ENCODE results near the gene MAP3K1. TPM values are rescaled to one million over a fixed set of nuclear protein-coding genes. Genes with fewer than 3 reads are reported as not detected.
"Not testable (repeated sequence)": the region's sequence is repeated elsewhere in the genome, so short reads cannot be mapped to it uniquely, and the experiment has no call there.

Gene MAP3K1
- polyA plus RNA-seq (2013), result 22.5 TPM

DNA sequence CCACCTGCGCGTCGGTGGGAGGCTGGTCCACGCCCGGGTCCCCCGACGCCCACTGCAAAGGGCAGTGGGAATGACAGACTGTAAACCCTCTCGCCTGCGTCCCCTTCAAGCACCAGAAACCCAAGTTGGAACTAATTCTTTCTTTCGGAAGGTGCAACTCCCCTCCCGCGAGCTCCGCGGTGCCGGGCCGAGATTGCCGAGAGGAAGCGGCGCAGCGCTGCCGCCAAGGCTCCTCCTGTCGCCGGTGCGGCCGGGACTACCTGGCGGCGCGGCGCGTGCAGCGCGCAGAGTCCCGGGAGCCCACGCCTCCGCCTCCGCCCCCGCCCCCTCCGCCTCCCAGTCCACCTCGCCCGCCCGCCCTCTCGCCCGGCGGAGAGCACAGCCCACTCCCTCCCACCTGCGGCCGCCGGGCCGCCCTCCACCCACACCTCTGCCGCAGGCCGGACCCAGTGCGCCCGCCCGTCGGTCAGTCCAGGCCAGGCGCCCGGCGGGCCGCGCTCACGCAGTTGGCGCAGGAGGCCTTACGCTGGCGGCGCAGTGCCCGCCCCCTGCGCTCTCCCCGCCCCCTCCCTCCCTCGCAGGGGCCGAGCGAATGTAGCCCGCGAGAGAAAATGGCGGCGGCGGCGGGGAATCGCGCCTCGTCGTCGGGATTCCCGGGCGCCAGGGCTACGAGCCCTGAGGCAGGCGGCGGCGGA is at the start of gene MAP3K1:
TSS of gene MAP3K1 (plus strand) at position 587 of the 695 bp plus-strand sequence. CDS start at position 612, 25 bp downstream.
- Histone ChIP-seq H3K27me3 (replicated peaks in 2 of 5; ENCODE audit: control insufficient read depth in 4 of 5, insufficient read depth in 5 of 5, low read length in 4 of 5) (no peaks in the 10 kb centered on the region), H3K27ac (ENCODE audit: insufficient read depth in 1 of 2, low read depth in 1 of 2, low read length in 2 of 2, poor library complexity in 1 of 2, severe bottlenecking in 2 of 2) (peak within 1 kb of the TSS; percentile 64 to 82), H3K4me3 (ENCODE audit: control insufficient read depth in 1 of 7, extremely low read depth in 1 of 7, insufficient read depth in 4 of 7, low read depth in 2 of 7, low read length in 6 of 7) (peak within 1 kb of the TSS; percentile 86 to 98 (median 93)), H3K36me3 (ENCODE audit: control insufficient read depth in 4 of 4, insufficient read depth in 4 of 4, low read length in 3 of 4) (no peaks in the 10 kb centered on the region), H3K9me3 (ENCODE audit: control extremely low read depth in 1 of 5, control insufficient read depth in 4 of 5, insufficient read depth in 2 of 5, low read depth in 1 of 5, low read length in 4 of 5) (no peaks in the 10 kb centered on the region), H3K4me1 (ENCODE audit: control extremely low read depth in 1 of 4, control insufficient read depth in 4 of 4, insufficient read depth in 4 of 4, low read length in 3 of 4) (peaks cover 17 to 53% (median 31%) of the 10 kb centered on the region in 4 experiments)
- CTCF ChIA-PET, result interaction anchor here (1.1 to 2.1 kb wide), 3 partner anchors 11 to 544 kb away, joined by 4 to 8 read pairs (median 5); no protein-coding TSS in a partner anchor
- POLR2A ChIA-PET, result interaction anchor here (0.6 kb wide), 1 partner anchor 362 kb away, joined by 3 read pairs; no protein-coding TSS in a partner anchor
- peak; percentile 75 to 91 (median 85) for DNase-seq
- WGBS (ENCODE audit: insufficient coverage), result 0% methylated on average over 42 of the region's 87 CpGs

DNA sequence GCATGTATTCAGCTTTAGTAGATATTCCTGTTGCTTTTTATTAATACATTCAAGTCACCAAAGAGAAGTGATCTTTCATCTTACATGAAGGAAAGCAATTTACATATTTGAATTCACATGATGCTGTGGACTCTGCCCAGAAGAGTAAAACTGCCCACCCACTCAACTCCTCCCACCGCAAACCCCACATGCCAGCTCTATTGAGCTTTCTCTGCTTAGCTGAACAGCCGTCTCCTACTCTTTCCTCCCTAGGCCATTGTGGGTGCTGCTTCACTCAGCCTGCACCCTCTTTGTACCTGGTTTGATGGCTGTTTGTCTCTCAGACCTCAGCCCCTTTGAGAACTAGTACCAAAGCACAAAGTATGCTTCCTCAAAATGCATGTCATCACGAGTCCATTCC is 48.4 kb upstream of the MAP3K1 start:
- ChIA-PET CTCF (no interaction called here), POLR2A (no interaction called here)
- Histone ChIP-seq H3K27ac (ENCODE audit: insufficient read depth in 1 of 2, low read depth in 1 of 2, low read length in 2 of 2, poor library complexity in 1 of 2, severe bottlenecking in 2 of 2) (no peak overlapping the region), H3K9me3 (ENCODE audit: control extremely low read depth in 1 of 5, control insufficient read depth in 4 of 5, insufficient read depth in 2 of 5, low read depth in 1 of 5, low read length in 4 of 5) (no peaks in the 10 kb centered on the region), H3K4me3 (ENCODE audit: control insufficient read depth in 1 of 7, extremely low read depth in 1 of 7, insufficient read depth in 4 of 7, low read depth in 2 of 7, low read length in 6 of 7) (no peak overlapping the region), H3K36me3 (ENCODE audit: control insufficient read depth in 4 of 4, insufficient read depth in 4 of 4, low read length in 3 of 4) (no peaks in the 10 kb centered on the region), H3K27me3 (replicated peaks in 2 of 5; ENCODE audit: control insufficient read depth in 4 of 5, insufficient read depth in 5 of 5, low read length in 4 of 5) (no peaks in the 10 kb centered on the region), H3K4me1 (ENCODE audit: control extremely low read depth in 1 of 4, control insufficient read depth in 4 of 4, insufficient read depth in 4 of 4, low read length in 3 of 4) (peaks cover 0 to 21% (median 10%) of the 10 kb centered on the region in 4 experiments)
- WGBS (ENCODE audit: insufficient coverage), result 100% methylated on average over 3 of the region's 3 CpGs
- DNase-seq, result no peak

DNA sequence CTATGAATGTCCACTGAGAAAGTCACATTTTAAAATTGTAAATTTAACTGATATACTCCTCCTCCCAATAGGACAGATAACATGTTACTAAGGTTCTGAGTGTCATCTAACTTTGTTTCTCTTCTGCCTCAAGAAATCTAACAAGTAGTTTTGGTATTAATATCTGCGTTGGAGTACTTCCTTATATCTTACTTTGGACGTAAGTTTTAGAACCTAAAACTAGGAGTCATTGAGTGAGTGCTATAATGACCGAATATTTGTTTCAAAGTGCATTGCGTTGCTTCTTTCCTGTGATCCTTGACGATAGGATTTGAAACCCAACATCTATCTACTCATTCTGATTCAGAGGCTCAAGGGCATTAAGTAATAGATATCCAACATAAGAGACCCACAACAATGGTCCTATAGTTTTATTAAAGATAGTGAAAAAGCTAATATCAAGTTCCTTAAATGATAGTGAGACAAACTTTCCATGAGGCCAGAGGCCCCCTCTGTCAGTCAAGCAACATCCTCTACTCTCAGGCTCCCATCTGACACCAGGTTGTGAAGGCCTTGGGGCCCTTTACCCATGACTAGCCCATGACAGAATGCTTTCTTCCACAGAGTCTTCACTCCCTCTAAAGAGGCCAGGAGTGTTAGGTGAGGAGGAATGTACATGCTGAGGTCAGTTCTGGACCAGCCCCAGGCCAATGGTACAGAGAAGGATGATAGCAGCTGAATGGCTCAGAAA is 45.3 kb upstream of the MAP3K1 start:
- CTCF ChIA-PET, result interaction anchor here (0.5 to 0.7 kb wide), 3 partner anchors 205 to 634 kb away, joined by 3 to 4 read pairs (median 3); no protein-coding TSS in a partner anchor
- POLR2A ChIA-PET, result no interaction called here
- no peak overlapping the region for H3K27ac ChIP-seq (ENCODE audit: insufficient read depth in 1 of 2, low read depth in 1 of 2, low read length in 2 of 2, poor library complexity in 1 of 2, severe bottlenecking in 2 of 2)
- WGBS (ENCODE audit: insufficient coverage), result 100% methylated on average over 5 of the region's 5 CpGs
- H3K9me3 ChIP-seq (ENCODE audit: control extremely low read depth in 1 of 5, control insufficient read depth in 4 of 5, insufficient read depth in 2 of 5, low read depth in 1 of 5, low read length in 4 of 5), result no peaks in the 10 kb centered on the region
- no peaks in the 10 kb centered on the region for H3K4me1 ChIP-seq (ENCODE audit: control extremely low read depth in 1 of 4, control insufficient read depth in 4 of 4, insufficient read depth in 4 of 4, low read length in 3 of 4)
- no peaks in the 10 kb centered on the region for H3K36me3 ChIP-seq (ENCODE audit: control insufficient read depth in 4 of 4, insufficient read depth in 4 of 4, low read length in 3 of 4)
- DNase-seq, result no peak
- no peaks in the 10 kb centered on the region for H3K27me3 ChIP-seq (replicated peaks in 2 of 5; ENCODE audit: control insufficient read depth in 4 of 5, insufficient read depth in 5 of 5, low read length in 4 of 5)
- H3K4me3 ChIP-seq (ENCODE audit: control insufficient read depth in 1 of 7, extremely low read depth in 1 of 7, insufficient read depth in 4 of 7, low read depth in 2 of 7, low read length in 6 of 7), result no peak overlapping the region

DNA sequence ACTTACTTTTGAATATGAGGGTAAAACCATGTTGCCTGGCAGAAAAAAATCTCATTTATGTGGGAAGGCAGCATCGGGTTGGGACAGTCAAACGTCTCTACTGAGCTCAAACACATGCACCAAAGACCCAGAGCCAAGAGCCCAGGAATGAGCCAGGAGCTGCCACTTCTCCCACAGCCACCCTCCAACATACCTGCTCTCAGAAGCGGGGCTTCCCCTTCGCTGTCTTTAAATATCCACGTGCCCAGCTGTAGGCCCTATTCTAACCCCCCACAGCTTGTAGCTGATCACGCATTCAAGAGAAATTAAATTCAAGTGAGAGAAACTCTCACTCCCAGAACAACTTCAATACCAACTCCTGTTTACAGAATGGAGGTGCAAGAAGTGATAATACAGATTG is 42.6 kb upstream of the MAP3K1 start:
- H3K9me3 ChIP-seq (ENCODE audit: control extremely low read depth in 1 of 5, control insufficient read depth in 4 of 5, insufficient read depth in 2 of 5, low read depth in 1 of 5, low read length in 4 of 5), result no peaks in the 10 kb centered on the region
- H3K27me3 ChIP-seq (replicated peaks in 2 of 5; ENCODE audit: control insufficient read depth in 4 of 5, insufficient read depth in 5 of 5, low read length in 4 of 5), result no peaks in the 10 kb centered on the region
- ChIA-PET POLR2A (no interaction called here), CTCF (no interaction called here)
- DNase-seq, result no peak
- no peak overlapping the region for H3K4me3 ChIP-seq (ENCODE audit: control insufficient read depth in 1 of 7, extremely low read depth in 1 of 7, insufficient read depth in 4 of 7, low read depth in 2 of 7, low read length in 6 of 7)
- no peak overlapping the region for H3K27ac ChIP-seq (ENCODE audit: insufficient read depth in 1 of 2, low read depth in 1 of 2, low read length in 2 of 2, poor library complexity in 1 of 2, severe bottlenecking in 2 of 2)
- 100% methylated on average over 2 of the region's 6 CpGs for WGBS (ENCODE audit: insufficient coverage)
- H3K4me1 ChIP-seq (ENCODE audit: control extremely low read depth in 1 of 4, control insufficient read depth in 4 of 4, insufficient read depth in 4 of 4, low read length in 3 of 4), result no peaks in the 10 kb centered on the region
- H3K36me3 ChIP-seq (ENCODE audit: control insufficient read depth in 4 of 4, insufficient read depth in 4 of 4, low read length in 3 of 4), result no peaks in the 10 kb centered on the region

DNA sequence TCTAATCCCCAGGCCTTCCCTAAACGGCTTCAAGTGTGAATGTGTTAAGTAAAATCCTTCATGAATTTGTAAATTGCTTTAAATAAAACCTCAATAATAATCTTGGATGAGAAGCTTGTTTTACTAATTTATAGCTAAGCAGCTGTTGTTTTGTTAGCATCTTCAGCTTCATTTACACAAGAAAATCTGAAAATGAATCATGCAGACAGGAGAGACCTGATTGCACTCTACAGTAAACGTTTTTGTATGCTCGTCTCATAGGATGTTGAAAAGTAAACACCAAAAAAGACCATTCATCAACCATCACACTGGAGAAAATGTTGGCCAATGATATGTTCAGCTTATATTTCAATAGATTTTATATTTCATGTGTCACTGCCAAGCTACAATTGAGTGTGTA is 40.4 kb upstream of the MAP3K1 start:
- no peak for DNase-seq
- Histone ChIP-seq H3K27me3 (replicated peaks in 2 of 5; ENCODE audit: control insufficient read depth in 4 of 5, insufficient read depth in 5 of 5, low read length in 4 of 5) (no peaks in the 10 kb centered on the region), H3K4me3 (ENCODE audit: control insufficient read depth in 1 of 7, extremely low read depth in 1 of 7, insufficient read depth in 4 of 7, low read depth in 2 of 7, low read length in 6 of 7) (no peak overlapping the region), H3K36me3 (ENCODE audit: control insufficient read depth in 4 of 4, insufficient read depth in 4 of 4, low read length in 3 of 4) (no peaks in the 10 kb centered on the region), H3K4me1 (ENCODE audit: control extremely low read depth in 1 of 4, control insufficient read depth in 4 of 4, insufficient read depth in 4 of 4, low read length in 3 of 4) (no peaks in the 10 kb centered on the region), H3K27ac (ENCODE audit: insufficient read depth in 1 of 2, low read depth in 1 of 2, low read length in 2 of 2, poor library complexity in 1 of 2, severe bottlenecking in 2 of 2) (no peak overlapping the region), H3K9me3 (ENCODE audit: control extremely low read depth in 1 of 5, control insufficient read depth in 4 of 5, insufficient read depth in 2 of 5, low read depth in 1 of 5, low read length in 4 of 5) (no peaks in the 10 kb centered on the region)
- WGBS (ENCODE audit: insufficient coverage), result no CpG with 5 or more reads among the region's 3 CpGs
- ChIA-PET CTCF (interaction anchor here (0.7 kb wide), 1 partner anchor 502 kb away, joined by 3 read pairs; no protein-coding TSS in a partner anchor), POLR2A (no interaction called here)

DNA sequence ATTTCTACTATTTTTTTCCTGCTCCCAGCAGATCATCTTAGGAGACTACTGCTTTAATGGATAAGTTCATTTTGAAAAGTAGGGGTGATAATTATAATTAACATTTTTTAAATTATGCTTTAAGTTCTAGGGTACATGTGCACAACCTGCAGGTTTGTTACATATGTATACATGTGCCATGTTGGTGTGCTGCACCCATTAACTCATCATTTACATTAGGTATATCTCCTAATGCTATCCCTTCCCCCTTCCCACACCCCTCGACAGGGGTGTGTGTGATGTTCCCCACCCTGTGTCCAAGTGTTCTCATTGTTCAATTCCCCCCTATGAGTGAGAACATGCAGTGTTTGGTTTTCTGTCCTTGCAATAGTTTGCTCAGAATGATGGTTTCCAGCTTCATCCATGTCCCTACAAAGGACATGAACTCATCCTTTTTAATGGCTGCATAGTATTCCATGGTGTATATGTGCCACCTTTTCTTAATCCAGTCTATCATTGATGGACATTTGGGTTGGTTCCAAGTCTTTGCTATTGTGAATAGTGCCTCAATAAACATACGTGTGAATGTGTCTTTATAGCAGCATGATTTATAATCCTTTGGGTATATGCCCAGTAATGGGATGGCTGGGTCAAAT is 39.0 kb upstream of the MAP3K1 start:
- CTCF ChIA-PET; H3K27ac ChIP-seq (ENCODE audit: insufficient read depth in 1 of 2, low read depth in 1 of 2, low read length in 2 of 2, poor library complexity in 1 of 2, severe bottlenecking in 2 of 2); H3K36me3 ChIP-seq (ENCODE audit: control insufficient read depth in 4 of 4, insufficient read depth in 4 of 4, low read length in 3 of 4); POLR2A ChIA-PET; H3K27me3 ChIP-seq (replicated peaks in 2 of 5; ENCODE audit: control insufficient read depth in 4 of 5, insufficient read depth in 5 of 5, low read length in 4 of 5); H3K4me3 ChIP-seq (ENCODE audit: control insufficient read depth in 1 of 7, extremely low read depth in 1 of 7, insufficient read depth in 4 of 7, low read depth in 2 of 7, low read length in 6 of 7); H3K9me3 ChIP-seq (ENCODE audit: control extremely low read depth in 1 of 5, control insufficient read depth in 4 of 5, insufficient read depth in 2 of 5, low read depth in 1 of 5, low read length in 4 of 5); DNase-seq; H3K4me1 ChIP-seq (ENCODE audit: control extremely low read depth in 1 of 4, control insufficient read depth in 4 of 4, insufficient read depth in 4 of 4, low read length in 3 of 4): not testable (repeated sequence)
- 55% methylated on average over 1 of the region's 2 CpGs for WGBS (ENCODE audit: insufficient coverage)

DNA sequence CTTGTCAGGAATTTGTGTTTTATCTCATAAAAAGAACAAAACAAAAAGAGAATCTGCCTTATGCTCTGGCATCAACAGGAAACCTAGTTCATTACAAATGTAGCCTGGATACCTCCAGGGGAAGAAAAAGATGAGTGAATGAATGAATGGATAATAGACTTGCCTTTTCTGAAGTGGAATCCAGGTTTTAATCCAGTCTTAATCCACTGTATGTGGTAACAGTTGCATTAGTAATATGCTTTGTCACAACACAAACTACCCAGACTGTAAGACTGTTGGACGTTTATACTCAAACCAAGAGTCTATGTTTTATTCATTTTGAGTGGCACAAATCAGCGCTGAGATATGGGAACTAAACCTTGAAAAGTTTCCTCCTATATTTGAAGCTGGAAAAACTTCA is 32.1 kb upstream of the MAP3K1 start:
- no peak for DNase-seq
- peaks cover 0 to 4% (median 0%) of the 10 kb centered on the region in 5 experiments for H3K9me3 ChIP-seq (ENCODE audit: control extremely low read depth in 1 of 5, control insufficient read depth in 4 of 5, insufficient read depth in 2 of 5, low read depth in 1 of 5, low read length in 4 of 5)
- H3K27me3 ChIP-seq (replicated peaks in 2 of 5; ENCODE audit: control insufficient read depth in 4 of 5, insufficient read depth in 5 of 5, low read length in 4 of 5), result no peaks in the 10 kb centered on the region
- H3K4me1 ChIP-seq (ENCODE audit: control extremely low read depth in 1 of 4, control insufficient read depth in 4 of 4, insufficient read depth in 4 of 4, low read length in 3 of 4), result no peaks in the 10 kb centered on the region
- ChIA-PET POLR2A (no interaction called here), CTCF (no interaction called here)
- no peak overlapping the region for H3K27ac ChIP-seq (ENCODE audit: insufficient read depth in 1 of 2, low read depth in 1 of 2, low read length in 2 of 2, poor library complexity in 1 of 2, severe bottlenecking in 2 of 2)
- H3K36me3 ChIP-seq (ENCODE audit: control insufficient read depth in 4 of 4, insufficient read depth in 4 of 4, low read length in 3 of 4), result no peaks in the 10 kb centered on the region
- peak overlapping the region in 1 of 7 experiments; percentile 2 for H3K4me3 ChIP-seq (ENCODE audit: control insufficient read depth in 1 of 7, extremely low read depth in 1 of 7, insufficient read depth in 4 of 7, low read depth in 2 of 7, low read length in 6 of 7)
- WGBS (ENCODE audit: insufficient coverage), result no CpG with 5 or more reads among the region's 2 CpGs

Measured in common myeloid progenitor, CD34-positive (primary cell).